ENCODE data around the gene DDX43. TPM values are rescaled to one million over a fixed set of nuclear protein-coding genes. Genes with fewer than 3 reads are reported as not detected.

DDX43 gene
- total RNA-seq, 1 donor from 2014 or later = not detected

GRCh38 chr6:73367761-73368355, 26.8 kb upstream of the DDX43 start:
- no peak for TF ChIP-seq CTCF (IDR thresholded peaks at IDR 0.05; ENCODE audit: unreplicated experiment)
- DNase-seq (ENCODE audit: low spot score) = no peak

GRCh38 chr6:73368675-73369074, 26.0 kb upstream of the DDX43 start:
- TF ChIP-seq CTCF (IDR thresholded peaks at IDR 0.05; ENCODE audit: unreplicated experiment) = no peak
- no peak overlapping the region for H3K4me3 Mint-ChIP-seq (ENCODE audit: unreplicated experiment)
- no peaks in the 10 kb centered on the region for H3K9me3 Mint-ChIP-seq (ENCODE audit: unreplicated experiment)
- DNase-seq (ENCODE audit: low spot score) = no peak
- H3K4me1 Mint-ChIP-seq (ENCODE audit: unreplicated experiment) = no peaks in the 10 kb centered on the region
- no peaks in the 10 kb centered on the region for H3K36me3 Mint-ChIP-seq (ENCODE audit: low read depth, unreplicated experiment)
- H3K27me3 Mint-ChIP-seq (ENCODE audit: unreplicated experiment) = peaks cover 3% of the 10 kb centered on the region
- no peak overlapping the region for H3K27ac Mint-ChIP-seq (ENCODE audit: unreplicated experiment)

More at GRCh38 chr6:73367761-73368355, 26.8 kb upstream of the DDX43 start:
- H3K27ac Mint-ChIP-seq (ENCODE audit: unreplicated experiment) = no peak overlapping the region
- no peaks in the 10 kb centered on the region for H3K4me1 Mint-ChIP-seq (ENCODE audit: unreplicated experiment)
- H3K9me3 Mint-ChIP-seq (ENCODE audit: unreplicated experiment) = no peaks in the 10 kb centered on the region
- no peaks in the 10 kb centered on the region for H3K36me3 Mint-ChIP-seq (ENCODE audit: low read depth, unreplicated experiment)
- no peak overlapping the region for H3K4me3 Mint-ChIP-seq (ENCODE audit: unreplicated experiment)
- peaks cover 3% of the 10 kb centered on the region for H3K27me3 Mint-ChIP-seq (ENCODE audit: unreplicated experiment)

GRCh38 chr6:73369157-73369556, 25.5 kb upstream of the DDX43 start:
- Mint-ChIP-seq H3K27me3 (ENCODE audit: unreplicated experiment) (peaks cover 3% of the 10 kb centered on the region), H3K4me3 (ENCODE audit: unreplicated experiment) (no peak overlapping the region), H3K9me3 (ENCODE audit: unreplicated experiment) (no peaks in the 10 kb centered on the region), H3K36me3 (ENCODE audit: low read depth, unreplicated experiment) (no peaks in the 10 kb centered on the region), H3K27ac (ENCODE audit: unreplicated experiment) (no peak overlapping the region), H3K4me1 (ENCODE audit: unreplicated experiment) (no peaks in the 10 kb centered on the region)
- no peak for DNase-seq (ENCODE audit: low spot score)
- TF ChIP-seq CTCF (IDR thresholded peaks at IDR 0.05; ENCODE audit: unreplicated experiment) = no peak

- Mint-ChIP-seq H3K27me3 (ENCODE audit: unreplicated experiment) (peaks cover 4% of the 10 kb centered on the region), H3K4me1 (ENCODE audit: unreplicated experiment) (no peaks in the 10 kb centered on the region), H3K27ac (ENCODE audit: unreplicated experiment) (no peak within 1 kb of the TSS), H3K4me3 (ENCODE audit: unreplicated experiment) (no peak within 1 kb of the TSS), H3K36me3 (ENCODE audit: low read depth, unreplicated experiment) (no peaks in the 10 kb centered on the region), H3K9me3 (ENCODE audit: unreplicated experiment) (no peaks in the 10 kb centered on the region)
- DNase-seq (ENCODE audit: low spot score) = no peak
- no peak for TF ChIP-seq CTCF (IDR thresholded peaks at IDR 0.05; ENCODE audit: unreplicated experiment)
Observed at GRCh38 chr6:73369563-73369962, 25.1 kb upstream of the DDX43 start, which contains the start of gene OOEP. TSS of gene OOEP (minus strand) at chr6:73369897. CDS start at chr6:73369792, 105 bp downstream.

- Mint-ChIP-seq H3K36me3 (ENCODE audit: low read depth, unreplicated experiment) (no peaks in the 10 kb centered on the region), H3K9me3 (ENCODE audit: unreplicated experiment) (no peaks in the 10 kb centered on the region), H3K4me3 (ENCODE audit: unreplicated experiment) (no peak overlapping the region), H3K4me1 (ENCODE audit: unreplicated experiment) (no peaks in the 10 kb centered on the region), H3K27ac (ENCODE audit: unreplicated experiment) (no peak overlapping the region), H3K27me3 (ENCODE audit: unreplicated experiment) (peaks cover 4% of the 10 kb centered on the region)
- TF ChIP-seq CTCF (IDR thresholded peaks at IDR 0.05; ENCODE audit: unreplicated experiment) = no peak
- DNase-seq (ENCODE audit: low spot score) = no peak
Observed at GRCh38 chr6:73371984-73372383, 22.6 kb upstream of the DDX43 start.
